EH (cell line): Measurements from ENCODE around the gene SNX32.
"Not testable (repeated sequence)": the region's sequence is repeated elsewhere in the genome, so short reads cannot be mapped to it uniquely, and the experiment has no call there.

ENCODE experiments used
- DNase-seq: peaks from one replicate; pipeline ENCODE4 v3.0.0-alpha.2; 2015; ENCODE audit warnings: low read depth

SNX32 gene

GRCh38 chr11:65886826-65887722 lies 53.3 kb downstream of the SNX32 start:
- no peak for DNase-seq

DNA sequence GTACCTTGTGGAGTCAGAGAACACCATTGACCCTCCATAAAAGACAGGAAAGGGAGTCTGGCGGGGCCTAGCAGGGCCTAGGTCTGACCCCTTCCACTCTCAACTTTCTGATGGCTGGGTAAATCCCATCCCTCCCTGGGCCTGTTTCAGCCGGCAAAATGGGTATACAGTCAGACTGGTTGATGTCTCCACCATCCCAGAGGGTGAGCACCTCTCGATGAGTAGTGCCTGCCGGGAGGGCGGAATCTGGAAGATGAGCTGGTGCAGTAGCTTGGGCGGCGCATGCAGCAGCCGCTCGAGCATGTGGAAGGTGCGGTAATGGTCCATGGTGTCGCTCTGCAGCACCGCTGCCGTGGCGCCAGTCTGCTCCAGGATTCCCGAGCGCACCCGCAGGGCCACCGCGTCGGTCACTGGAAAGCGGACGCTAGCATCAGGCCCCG lies 54.0 kb downstream of the SNX32 start:
- DNase-seq: peak; percentile 67

- peak; percentile 97 for DNase-seq
Observed at GRCh38 chr11:65888163-65888814, 54.5 kb downstream of the SNX32 start, which contains the start of gene FIBP. Gene FIBP (minus strand): TSS chr11:65888471. CDS start chr11:65888418, 53 bp downstream.

- peak; percentile 97 for DNase-seq
Observed at GRCh38 chr11:65890324-65891218, 56.8 kb downstream of the SNX32 start, which contains the start of gene CCDC85B. Gene CCDC85B (plus strand): TSS chr11:65890673. CDS start chr11:65890784, 111 bp downstream.

GRCh38 chr11:65891219-65892136 lies 57.7 kb downstream of the SNX32 start:
- peak; percentile 56 for DNase-seq

- not testable (repeated sequence) for DNase-seq
Observed at GRCh38 chr11:65892137-65892540, 58.4 kb downstream of the SNX32 start.

- DNase-seq: no peak
Observed at GRCh38 chr11:65892661-65893317, 59.0 kb downstream of the SNX32 start.

GRCh38 chr11:65894034-65894591 lies 60.4 kb downstream of the SNX32 start:
- no peak for DNase-seq

GRCh38 chr11:65895482-65895981 lies 61.8 kb downstream of the SNX32 start:
- DNase-seq: no peak

DNA sequence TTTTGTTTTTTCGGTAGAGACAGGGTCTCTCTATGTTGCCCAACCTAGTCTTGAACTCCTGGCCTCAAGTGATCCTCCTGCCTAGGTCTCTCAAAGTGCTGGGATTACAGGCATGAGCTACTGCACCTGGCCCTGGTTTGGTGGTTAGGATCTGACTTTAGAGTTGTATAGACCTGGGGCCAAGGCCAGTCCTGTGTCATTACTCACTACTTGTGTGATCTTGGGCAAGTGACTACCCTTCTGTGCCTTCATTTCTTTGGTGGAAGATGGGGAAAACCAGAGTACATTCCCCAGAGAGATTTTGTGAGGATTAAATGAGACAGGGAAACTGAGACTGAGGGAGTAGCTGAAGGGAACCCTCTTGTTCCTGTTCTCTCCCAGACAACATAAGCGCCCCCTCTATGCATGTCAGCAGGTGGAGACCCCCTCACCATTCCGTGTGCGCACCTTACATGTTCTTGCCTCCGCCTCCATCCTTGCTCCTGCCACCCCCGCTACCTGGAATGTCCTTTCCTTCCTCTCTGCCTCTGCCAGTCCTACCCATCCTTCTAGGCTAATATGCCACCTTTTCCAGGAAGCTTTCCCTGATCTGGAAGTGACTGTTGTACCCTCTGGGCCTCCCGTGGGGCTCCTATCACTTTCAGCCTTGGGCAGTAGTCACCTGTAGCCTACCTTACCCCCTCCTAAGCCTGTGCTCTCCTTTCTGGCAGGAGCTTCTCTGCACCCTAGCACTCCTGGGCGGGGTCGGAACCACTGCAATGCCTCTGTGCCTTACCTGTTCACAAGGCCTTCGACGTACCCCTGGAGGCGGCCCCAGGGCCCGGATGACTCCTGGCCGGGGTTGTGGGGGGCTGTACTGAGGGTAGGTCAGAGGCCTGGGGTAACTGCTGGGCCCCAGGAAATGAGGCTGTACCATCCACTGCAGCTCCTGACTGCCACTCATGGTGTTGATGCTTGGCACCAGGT lies 62.6 kb downstream of the SNX32 start:
- no peak for DNase-seq

DNA sequence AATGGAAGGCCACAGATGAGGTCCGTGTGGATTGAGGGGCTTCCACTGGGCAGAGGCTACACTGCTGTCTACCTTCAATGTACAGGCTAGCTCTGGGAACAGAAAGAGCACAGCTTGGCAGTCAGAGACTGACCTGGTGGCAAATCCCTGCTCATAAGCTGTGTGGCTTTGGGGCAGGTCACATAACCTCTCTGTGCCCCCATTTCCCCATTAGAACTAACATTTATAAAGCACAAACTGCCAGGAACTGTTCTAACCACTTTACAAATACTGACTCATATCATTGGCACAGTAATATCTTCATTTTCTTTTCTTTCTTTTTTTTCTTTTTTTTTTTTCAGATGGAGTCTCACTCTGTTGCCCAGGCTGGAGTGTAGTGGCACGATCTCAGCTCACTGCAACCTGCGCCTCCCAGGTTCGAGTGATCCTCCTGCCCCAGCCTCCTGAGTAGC lies 63.3 kb downstream of the SNX32 start:
- no peak for DNase-seq

- peak; percentile 54 for DNase-seq
Observed at GRCh38 chr11:65898656-65899355, 65.0 kb downstream of the SNX32 start.

GRCh38 chr11:65899356-65900124 lies 65.8 kb downstream of the SNX32 start:
- DNase-seq: peak; percentile 87

- DNase-seq: peak; percentile 95
Observed at GRCh38 chr11:65900125-65900898, 66.5 kb downstream of the SNX32 start, which contains the start of gene FOSL1. Gene FOSL1 (minus strand): TSS chr11:65900388. CDS start chr11:65900339, 49 bp downstream.

GRCh38 chr11:65900899-65901180 lies 67.1 kb downstream of the SNX32 start:
- DNase-seq: no peak

- peak; percentile 97 for DNase-seq
Observed at GRCh38 chr11:65903068-65903481, 69.3 kb downstream of the SNX32 start.
